HL-60 (cell line): ENCODE measurements around the gene TMEM63A.

ENCODE experiments used
- GABPA ChIP-seq: IDR thresholded peaks from 2 replicates; pipeline ENCODE4 v1.6.1; 2012; ENCODE audit warnings: low read depth
- POLR2AphosphoS5 ChIP-seq: IDR thresholded peaks from 2 replicates; pipeline ENCODE4 v1.6.1; 2012; ENCODE audit warnings: low read depth
- TF ChIP-seq, protein P1 (sequence below): IDR thresholded peaks from one replicate; pipeline ENCODE4 v1.5.1; 2011; ENCODE audit warnings: low read length, control low read depth, inconsistent platforms; ENCODE audit not compliant: insufficient read depth
- TF ChIP-seq, protein P2 (sequence below): IDR thresholded peaks from 2 replicates; pipeline ENCODE4 v1.6.1; 2012; ENCODE audit warnings: low read depth; ENCODE audit not compliant: insufficient replicate concordance

DNA sequence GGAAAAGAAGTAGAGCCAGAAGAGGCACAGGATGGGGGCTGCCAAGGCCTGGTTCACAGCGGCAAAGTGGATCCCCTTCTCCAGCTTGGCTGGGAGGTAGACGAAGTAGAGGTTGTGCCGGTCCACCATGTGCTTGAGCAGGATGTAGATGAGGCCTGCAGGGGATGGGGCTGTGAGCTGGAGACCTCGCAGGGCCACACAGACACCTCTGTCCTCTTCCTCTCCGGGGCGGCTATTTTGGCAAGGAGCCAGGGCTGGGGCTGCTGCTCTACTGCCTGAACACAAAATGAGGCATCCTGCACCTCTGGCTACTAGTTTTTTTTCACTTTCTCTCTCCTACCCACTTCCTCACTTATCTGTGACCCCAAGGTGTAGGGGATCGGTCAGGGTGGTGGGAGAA, 32.3 kb downstream of the TMEM63A start:
- TF ChIP-seq, protein P1, sequence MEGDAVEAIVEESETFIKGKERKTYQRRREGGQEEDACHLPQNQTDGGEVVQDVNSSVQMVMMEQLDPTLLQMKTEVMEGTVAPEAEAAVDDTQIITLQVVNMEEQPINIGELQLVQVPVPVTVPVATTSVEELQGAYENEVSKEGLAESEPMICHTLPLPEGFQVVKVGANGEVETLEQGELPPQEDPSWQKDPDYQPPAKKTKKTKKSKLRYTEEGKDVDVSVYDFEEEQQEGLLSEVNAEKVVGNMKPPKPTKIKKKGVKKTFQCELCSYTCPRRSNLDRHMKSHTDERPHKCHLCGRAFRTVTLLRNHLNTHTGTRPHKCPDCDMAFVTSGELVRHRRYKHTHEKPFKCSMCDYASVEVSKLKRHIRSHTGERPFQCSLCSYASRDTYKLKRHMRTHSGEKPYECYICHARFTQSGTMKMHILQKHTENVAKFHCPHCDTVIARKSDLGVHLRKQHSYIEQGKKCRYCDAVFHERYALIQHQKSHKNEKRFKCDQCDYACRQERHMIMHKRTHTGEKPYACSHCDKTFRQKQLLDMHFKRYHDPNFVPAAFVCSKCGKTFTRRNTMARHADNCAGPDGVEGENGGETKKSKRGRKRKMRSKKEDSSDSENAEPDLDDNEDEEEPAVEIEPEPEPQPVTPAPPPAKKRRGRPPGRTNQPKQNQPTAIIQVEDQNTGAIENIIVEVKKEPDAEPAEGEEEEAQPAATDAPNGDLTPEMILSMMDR: no peak
- TF ChIP-seq POLR2AphosphoS5 (no peak), GABPA (no peak)
- TF ChIP-seq, protein P2, sequence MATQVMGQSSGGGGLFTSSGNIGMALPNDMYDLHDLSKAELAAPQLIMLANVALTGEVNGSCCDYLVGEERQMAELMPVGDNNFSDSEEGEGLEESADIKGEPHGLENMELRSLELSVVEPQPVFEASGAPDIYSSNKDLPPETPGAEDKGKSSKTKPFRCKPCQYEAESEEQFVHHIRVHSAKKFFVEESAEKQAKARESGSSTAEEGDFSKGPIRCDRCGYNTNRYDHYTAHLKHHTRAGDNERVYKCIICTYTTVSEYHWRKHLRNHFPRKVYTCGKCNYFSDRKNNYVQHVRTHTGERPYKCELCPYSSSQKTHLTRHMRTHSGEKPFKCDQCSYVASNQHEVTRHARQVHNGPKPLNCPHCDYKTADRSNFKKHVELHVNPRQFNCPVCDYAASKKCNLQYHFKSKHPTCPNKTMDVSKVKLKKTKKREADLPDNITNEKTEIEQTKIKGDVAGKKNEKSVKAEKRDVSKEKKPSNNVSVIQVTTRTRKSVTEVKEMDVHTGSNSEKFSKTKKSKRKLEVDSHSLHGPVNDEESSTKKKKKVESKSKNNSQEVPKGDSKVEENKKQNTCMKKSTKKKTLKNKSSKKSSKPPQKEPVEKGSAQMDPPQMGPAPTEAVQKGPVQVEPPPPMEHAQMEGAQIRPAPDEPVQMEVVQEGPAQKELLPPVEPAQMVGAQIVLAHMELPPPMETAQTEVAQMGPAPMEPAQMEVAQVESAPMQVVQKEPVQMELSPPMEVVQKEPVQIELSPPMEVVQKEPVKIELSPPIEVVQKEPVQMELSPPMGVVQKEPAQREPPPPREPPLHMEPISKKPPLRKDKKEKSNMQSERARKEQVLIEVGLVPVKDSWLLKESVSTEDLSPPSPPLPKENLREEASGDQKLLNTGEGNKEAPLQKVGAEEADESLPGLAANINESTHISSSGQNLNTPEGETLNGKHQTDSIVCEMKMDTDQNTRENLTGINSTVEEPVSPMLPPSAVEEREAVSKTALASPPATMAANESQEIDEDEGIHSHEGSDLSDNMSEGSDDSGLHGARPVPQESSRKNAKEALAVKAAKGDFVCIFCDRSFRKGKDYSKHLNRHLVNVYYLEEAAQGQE: no peak
